HFFc6 (cell line): ENCODE measurements around the gene SERF1A. TPM values are rescaled to one million over a fixed set of nuclear protein-coding genes. Genes with fewer than 3 reads are reported as not detected.
"Not testable (repeated sequence)": the region's sequence is repeated elsewhere in the genome, so short reads cannot be mapped to it uniquely, and the experiment has no call there.

Experiments used
- DNase-seq: peaks from one replicate; pipeline ENCODE4 v3.0.0-alpha.2; 2018
- H3K27ac Mint-ChIP-seq: 2 replicates; pipeline ENCODE4 v1.8.0; 2020; ENCODE audit warnings: mild to moderate bottlenecking, mixed read lengths
- H3K27me3 Mint-ChIP-seq: 2 replicates; pipeline ENCODE4 v1.8.0; 2021; ENCODE audit warnings: mild to moderate bottlenecking, moderate library complexity, mixed read lengths; ENCODE audit not compliant: insufficient read depth
- H3K36me3 Mint-ChIP-seq: 2 replicates; pipeline ENCODE4 v1.8.0; 2021; ENCODE audit warnings: low read depth, mixed read lengths
- H3K4me1 Mint-ChIP-seq: 2 replicates; pipeline ENCODE4 v1.8.0; 2020; ENCODE audit warnings: low read depth, mixed read lengths
- H3K4me3 Mint-ChIP-seq: 2 replicates; pipeline ENCODE4 v1.8.0; 2020; ENCODE audit warnings: mild to moderate bottlenecking, moderate library complexity, mixed read lengths
- H3K9me3 Mint-ChIP-seq: 2 replicates; pipeline ENCODE4 v1.8.0; 2020; ENCODE audit warnings: mild to moderate bottlenecking, mixed read lengths
- long read RNA-seq: library from polyadenylated mRNA; unstranded; transcript quantifications from one replicate; pipeline ENCODE4 v2.0.0, GENCODE V29; 2019
- total RNA-seq, 6 experiments: library from RNA; stranded (reverse); fragmentation: NEBNext Ultra II Directional; extraction: Animal tissue kit (Norgen Biotek cat#: 25700); gene quantifications; 2 replicates in 1 of 6; 3 replicates in 5 of 6; pipeline ENCODE4 v1.2.3, GENCODE V29; 2021

SERF1A gene
- 1 to 10 TPM; 1.0 to 2.9 (median 2.1) TPM for total RNA-seq
- long read RNA-seq, transcript SERF1A-201 (3 exons, 963 nt), result major isoform, 5 of 6 reads
- long read RNA-seq, partial matches to known transcripts, result 0 of 6 reads
- long read RNA-seq, other reads (novel, unspliced or antisense), result 0 of 6 reads

DNA sequence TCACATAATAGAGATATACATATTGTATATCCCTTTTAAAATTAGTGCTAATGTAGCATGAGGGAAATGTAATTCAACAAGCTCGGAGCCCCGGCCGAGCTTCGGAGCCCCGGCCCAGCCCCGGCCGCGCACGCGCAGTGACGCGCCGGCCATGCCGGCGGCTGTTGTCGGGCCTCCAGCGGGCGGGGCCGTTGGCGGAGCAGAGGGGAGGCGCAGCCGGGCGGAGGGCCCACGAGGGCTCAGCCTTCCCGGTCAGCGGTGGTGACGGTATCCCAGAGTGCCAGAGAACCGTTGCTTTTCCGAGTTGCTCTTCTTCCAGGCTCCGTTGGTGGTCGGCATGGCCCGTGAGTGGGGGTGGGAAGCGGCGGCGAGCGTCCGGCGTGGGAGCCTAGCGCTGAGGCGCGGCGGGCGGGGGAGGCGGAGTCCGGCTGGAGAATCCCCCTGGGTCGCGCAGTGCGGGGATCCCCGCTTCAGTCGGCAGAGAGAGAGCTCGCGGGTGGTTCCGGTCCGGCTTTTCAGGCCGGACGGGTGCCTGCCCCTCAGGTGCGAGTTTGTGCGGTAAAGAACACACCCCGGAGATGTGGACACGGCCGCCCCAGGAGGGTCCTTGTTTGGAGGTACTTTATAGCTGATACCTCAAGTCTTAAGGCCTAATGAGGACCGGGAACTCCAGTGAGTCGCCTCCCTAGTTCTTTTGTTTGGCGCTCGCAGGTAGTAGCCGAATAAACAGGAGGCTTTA is at the start of gene SERF1A:
TSS of gene SERF1A (plus strand) at position 137 of the 739 bp plus-strand sequence. CDS start at position 338, 201 bp downstream.
- H3K4me3 Mint-ChIP-seq, H3K4me1 Mint-ChIP-seq, H3K27me3 Mint-ChIP-seq, DNase-seq, H3K36me3 Mint-ChIP-seq, H3K9me3 Mint-ChIP-seq, H3K27ac Mint-ChIP-seq: not testable (repeated sequence)

DNA sequence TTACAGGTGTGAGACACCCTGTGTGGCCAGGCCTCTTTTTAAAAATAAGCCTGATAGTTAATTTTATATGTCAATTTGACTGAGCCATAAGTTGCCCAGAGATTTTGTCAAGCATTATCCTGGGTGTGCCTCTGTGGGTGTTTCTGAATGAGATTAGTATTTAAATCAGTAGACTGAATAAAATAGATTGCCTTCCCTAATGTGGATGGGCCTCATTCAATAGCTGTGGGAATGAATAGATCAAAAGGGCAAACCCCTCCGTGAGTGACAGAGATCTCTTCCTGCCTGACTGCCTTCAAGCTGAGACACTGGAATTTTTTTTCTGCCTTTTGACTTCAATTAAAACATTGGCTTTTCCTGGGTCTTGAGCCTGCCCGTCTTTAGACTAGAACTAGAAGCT is 33.7 kb upstream of the SERF1A start:
- not testable (repeated sequence) for H3K36me3 Mint-ChIP-seq, H3K4me3 Mint-ChIP-seq, H3K9me3 Mint-ChIP-seq, DNase-seq, H3K27me3 Mint-ChIP-seq, H3K27ac Mint-ChIP-seq, H3K4me1 Mint-ChIP-seq

GRCh38 chr5:70870626-70871025 is 29.8 kb upstream of the SERF1A start:
- H3K27ac Mint-ChIP-seq, H3K36me3 Mint-ChIP-seq, H3K9me3 Mint-ChIP-seq, H3K4me3 Mint-ChIP-seq, H3K27me3 Mint-ChIP-seq, DNase-seq, H3K4me1 Mint-ChIP-seq: not testable (repeated sequence)

DNA sequence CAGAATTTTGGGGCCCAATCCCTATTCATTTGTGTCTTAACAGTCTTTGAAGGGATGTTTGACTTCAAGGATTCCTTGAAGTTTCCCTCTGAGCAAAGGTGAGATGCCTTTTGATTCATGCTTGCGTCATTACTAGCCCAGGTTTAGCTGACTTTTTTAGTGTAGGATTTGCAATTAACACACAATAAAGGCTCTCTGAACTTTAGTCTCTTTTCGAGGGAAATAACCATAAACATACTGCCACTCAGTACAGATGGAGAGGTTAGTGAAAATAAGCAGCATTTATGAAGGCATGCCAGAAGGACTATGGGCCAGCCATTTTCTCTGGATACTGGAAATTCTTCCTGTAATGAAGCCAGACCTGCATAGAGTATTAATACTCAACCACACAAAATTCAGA is 4.4 kb upstream of the SERF1A start:
- not testable (repeated sequence) for H3K27me3 Mint-ChIP-seq

DNA sequence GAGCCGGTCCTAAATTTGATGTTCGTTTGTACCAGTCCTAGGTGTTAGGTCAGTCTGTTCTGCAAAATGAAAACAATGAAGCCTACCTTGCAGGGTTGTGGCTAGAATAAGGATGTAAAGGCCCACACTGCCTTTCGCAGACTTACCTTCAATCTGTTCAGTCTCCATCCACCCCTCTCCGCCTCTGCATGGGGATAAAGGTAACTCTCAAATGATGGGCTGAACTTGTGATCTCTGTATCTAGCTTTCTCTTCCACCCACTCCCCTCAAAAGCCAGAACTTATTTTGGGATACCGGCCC is 753 bp downstream of the SERF1A start:
- not testable (repeated sequence) for H3K4me3 Mint-ChIP-seq, H3K9me3 Mint-ChIP-seq, DNase-seq, H3K4me1 Mint-ChIP-seq, H3K27me3 Mint-ChIP-seq, H3K36me3 Mint-ChIP-seq, H3K27ac Mint-ChIP-seq

More for the DNA sequence above, 4.4 kb upstream of the SERF1A start:
- not testable (repeated sequence) for H3K9me3 Mint-ChIP-seq, H3K4me1 Mint-ChIP-seq, DNase-seq, H3K27ac Mint-ChIP-seq, H3K4me3 Mint-ChIP-seq, H3K36me3 Mint-ChIP-seq

DNA sequence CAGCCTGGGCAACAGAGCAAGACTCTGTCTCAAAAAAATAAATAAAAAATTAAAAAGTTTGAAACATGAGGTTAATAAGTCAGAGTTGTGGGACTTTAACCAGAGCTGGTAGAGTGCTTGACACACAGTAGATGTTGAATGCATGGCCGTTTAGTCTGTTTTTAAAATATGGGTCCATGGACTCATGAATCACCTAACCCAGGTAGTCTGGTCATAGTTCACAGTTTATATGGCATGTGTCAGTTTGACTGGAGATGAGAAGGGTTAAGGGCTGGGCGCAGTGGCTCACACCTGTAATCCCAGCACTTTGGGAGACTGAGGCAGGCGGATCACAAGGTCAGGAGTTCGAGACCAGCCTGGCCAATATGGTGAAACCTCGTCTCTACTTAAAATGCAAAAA is 6.2 kb downstream of the SERF1A start:
- H3K4me1 Mint-ChIP-seq, DNase-seq, H3K27ac Mint-ChIP-seq, H3K9me3 Mint-ChIP-seq, H3K4me3 Mint-ChIP-seq, H3K36me3 Mint-ChIP-seq, H3K27me3 Mint-ChIP-seq: not testable (repeated sequence)

DNA sequence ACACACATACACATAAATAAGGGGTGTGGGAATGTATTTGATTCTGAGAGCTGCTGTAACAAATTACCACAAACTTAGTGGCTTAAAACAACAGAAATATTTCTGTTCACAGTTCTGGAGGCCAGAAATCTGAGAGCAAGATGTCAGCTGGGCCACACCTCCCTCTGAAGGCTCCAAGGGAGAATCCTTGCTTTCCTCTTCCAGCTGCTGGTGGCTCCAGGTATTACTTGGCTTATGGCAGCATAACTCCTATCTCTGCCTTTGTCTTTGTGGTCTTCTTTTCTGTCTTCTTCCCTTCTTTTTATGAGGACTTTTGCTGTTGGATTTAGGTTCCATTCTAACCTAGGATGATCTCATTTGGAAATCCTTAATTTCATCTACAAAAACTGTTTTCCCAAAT is 16.4 kb downstream of the SERF1A start:
- DNase-seq, H3K4me1 Mint-ChIP-seq, H3K36me3 Mint-ChIP-seq, H3K27ac Mint-ChIP-seq, H3K4me3 Mint-ChIP-seq, H3K9me3 Mint-ChIP-seq, H3K27me3 Mint-ChIP-seq: not testable (repeated sequence)

DNA sequence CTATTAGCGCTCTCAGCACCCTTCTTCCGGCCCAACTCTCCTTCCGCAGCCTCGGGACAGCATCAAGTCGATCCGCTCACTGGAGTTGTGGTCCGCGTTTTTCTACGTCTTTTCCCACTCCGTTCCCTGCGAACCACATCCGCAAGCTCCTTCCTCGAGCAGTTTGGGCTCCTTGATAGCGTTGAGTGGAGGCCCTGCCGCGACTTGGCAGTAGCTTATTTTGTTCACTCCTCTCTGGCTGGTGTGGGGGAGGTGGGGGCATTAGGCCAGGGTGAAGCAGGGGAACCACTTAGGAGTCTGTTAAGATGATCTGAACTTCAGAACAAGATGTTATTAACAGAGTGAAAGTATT is 24.7 kb downstream of the SERF1A start:
- H3K36me3 Mint-ChIP-seq, H3K27ac Mint-ChIP-seq, H3K27me3 Mint-ChIP-seq, H3K9me3 Mint-ChIP-seq, DNase-seq, H3K4me3 Mint-ChIP-seq, H3K4me1 Mint-ChIP-seq: not testable (repeated sequence)

DNA sequence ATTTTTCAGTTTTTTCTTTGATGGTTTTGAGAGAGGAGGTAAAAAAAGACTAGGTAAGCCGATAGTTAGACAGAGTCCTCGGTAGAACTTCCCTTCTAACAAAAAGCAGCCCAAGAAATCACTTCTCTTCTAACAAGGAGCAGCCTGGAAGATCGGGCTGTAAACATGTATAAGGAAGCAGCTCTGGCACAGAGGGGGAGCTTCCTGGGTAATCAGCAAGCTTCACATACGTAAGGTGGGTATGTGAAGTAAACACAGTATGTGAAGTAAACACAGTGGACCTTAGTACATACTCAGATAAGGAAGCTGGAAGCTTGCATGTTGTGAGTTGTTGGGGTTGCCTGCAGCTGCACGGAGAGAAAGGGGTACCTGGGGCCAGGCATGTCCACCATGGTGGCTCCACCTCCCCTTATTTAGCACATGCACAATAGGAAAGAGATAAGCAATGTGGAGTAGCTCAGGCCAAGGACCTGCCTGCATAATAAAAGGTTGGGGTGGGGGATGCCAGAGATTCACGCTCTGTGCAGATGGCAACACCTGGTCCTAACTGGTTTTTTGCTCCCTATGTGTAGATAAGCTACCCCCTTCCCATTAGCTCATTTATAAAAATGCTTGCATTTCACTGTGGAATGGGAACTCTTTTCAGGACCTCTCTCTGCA is 31.4 kb downstream of the SERF1A start:
- not testable (repeated sequence) for H3K9me3 Mint-ChIP-seq, H3K36me3 Mint-ChIP-seq, H3K27ac Mint-ChIP-seq, DNase-seq, H3K4me3 Mint-ChIP-seq, H3K27me3 Mint-ChIP-seq, H3K4me1 Mint-ChIP-seq

DNA sequence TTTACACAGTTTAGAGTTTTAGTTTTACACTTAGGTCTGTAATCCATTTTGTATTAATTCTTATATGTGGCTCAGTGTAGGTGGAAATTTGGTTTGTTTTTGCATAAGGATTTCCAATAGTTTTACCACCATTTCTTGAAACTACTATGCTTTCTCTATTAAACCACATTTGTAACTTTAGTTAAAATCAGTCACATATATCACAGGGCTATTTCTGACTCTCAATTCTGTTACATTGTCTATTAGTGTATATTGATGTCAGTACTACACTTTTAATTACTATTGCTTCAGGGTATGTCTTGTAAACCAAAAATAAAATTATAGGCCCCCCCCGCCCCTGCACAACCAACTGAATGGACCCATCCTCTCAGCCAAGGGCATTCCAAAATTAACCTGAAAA is 32.1 kb downstream of the SERF1A start:
- H3K27ac Mint-ChIP-seq, H3K4me1 Mint-ChIP-seq, H3K27me3 Mint-ChIP-seq, H3K36me3 Mint-ChIP-seq, DNase-seq, H3K4me3 Mint-ChIP-seq, H3K9me3 Mint-ChIP-seq: not testable (repeated sequence)

- H3K4me3 Mint-ChIP-seq, DNase-seq, H3K27me3 Mint-ChIP-seq, H3K36me3 Mint-ChIP-seq, H3K27ac Mint-ChIP-seq, H3K9me3 Mint-ChIP-seq, H3K4me1 Mint-ChIP-seq: not testable (repeated sequence)
These were observed 52.6 kb downstream of the SERF1A start for GRCh38 chr5:70953068-70953467.

Other genes with a start within 250 kb of the SERF1A start
- 10 to 100 TPM; 23.1 to 31.6 (median 26.2) TPM for gene SMN1, start 24.4 kb downstream of the SERF1A start, total RNA-seq
- gene NAIP, start 124.7 kb downstream of the SERF1A start, total RNA-seq, result under 1 TPM; 0.10 to 0.41 (median 0.15) TPM
- gene GTF2H2, start 167.0 kb downstream of the SERF1A start, total RNA-seq, result 10 to 100 TPM; 14.9 to 20.6 (median 16.9) TPM